H1 (cell line): ENCODE data around the gene MRPS34. TPM values are rescaled to one million over a fixed set of nuclear protein-coding genes. Genes with fewer than 3 reads are reported as not detected.

Source experiments
- CBX8 ChIP-seq: fragments of 300-800, 300-1000 bp; sonication (generic); IDR thresholded peaks from 2 replicates; pipeline ENCODE4 v1.7.1; 2016; ENCODE audit warnings: low read depth, low read length, borderline replicate concordance
- CEBPB ChIP-seq: IDR thresholded peaks from 2 replicates; pipeline ENCODE4 v1.6.1; 2012; ENCODE audit warnings: low read depth, low read length
- polyA plus RNA-seq, 7 experiments: library from polyadenylated mRNA; depleted of rRNA in 3 of 7; stranded (reverse) in 5 of 7; unstranded in 2 of 7; fragments of >200 nt in 5 of 7; fragments of 200-250 nt in 2 of 7; gene quantifications; 1 replicate in 5 of 7; 2 replicates in 1 of 7; 4 replicates in 1 of 7; pipeline versions ENCODE4 v1.2.1 to v1.2.3, GENCODE V29; 2011 to 2013; ENCODE audit warnings: missing spikeins in 2 of 7, mixed read lengths in 2 of 7
- total RNA-seq: library from RNA; stranded (reverse); fragmentation: NEBNext Ultra II Directional; extraction: Animal tissue kit (Norgen Biotek cat#: 25700); gene quantifications from 2 replicates; pipeline ENCODE4 v1.2.1, GENCODE V29; 2021
- TF ChIP-seq, protein P1 (sequence below): fragments of 300-600 bp; sonication (generic); IDR thresholded peaks from 2 replicates; pipeline ENCODE4 v1.7.1; 2012; ENCODE audit warnings: low read length, moderate library complexity, mild to moderate bottlenecking, inconsistent platforms; ENCODE audit not compliant: insufficient replicate concordance

Gene MRPS34
- total and polyA plus RNA-seq, 2 of the 8 experiments (the other 6 are each of a cell fraction or from before 2014, with no cell fraction given): 168 to 252 TPM

DNA sequence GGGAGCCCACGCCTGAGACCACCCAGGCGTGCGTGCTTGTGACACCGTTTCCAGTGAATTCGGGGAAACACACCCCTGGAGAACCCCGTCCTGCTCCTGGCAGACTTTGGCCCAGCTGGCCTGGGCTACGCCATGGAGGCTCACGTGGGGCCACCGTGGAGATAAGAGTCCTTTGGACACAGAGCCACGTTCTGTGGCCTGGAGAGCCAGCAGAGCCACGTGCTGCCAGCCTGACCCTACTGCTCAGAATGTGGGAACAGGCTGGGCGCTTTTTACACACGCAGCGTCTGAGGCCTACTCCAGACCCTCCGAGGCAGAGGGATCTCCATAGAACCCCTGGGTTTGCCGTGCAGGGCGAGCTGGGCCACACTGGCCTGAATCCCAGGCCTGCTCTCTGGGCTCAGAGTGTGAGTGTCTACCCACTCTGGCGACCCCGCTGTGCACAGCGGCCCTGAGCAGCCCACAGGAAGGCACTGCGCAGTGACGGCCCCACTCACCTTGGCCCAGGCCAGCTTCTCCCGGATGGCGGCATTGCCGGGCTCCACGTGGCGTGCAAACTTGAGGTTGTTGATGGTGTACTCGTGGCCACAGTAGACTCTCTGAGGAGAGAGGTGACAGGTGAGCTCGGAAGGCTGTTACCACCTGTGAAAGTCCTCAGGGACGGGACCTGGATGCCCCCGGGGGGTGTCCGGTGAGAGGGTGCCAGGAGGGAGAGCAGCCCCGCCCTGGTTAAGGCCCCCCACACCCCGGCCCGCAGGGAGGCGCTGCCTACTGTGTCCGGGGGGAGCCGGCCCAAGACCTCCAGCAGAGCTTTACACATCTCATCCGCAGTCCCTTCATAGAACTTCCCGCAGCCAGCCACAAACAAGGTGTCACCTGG lies 43.7 kb upstream of the MRPS34 start (continued):
- TF ChIP-seq, protein P1, sequence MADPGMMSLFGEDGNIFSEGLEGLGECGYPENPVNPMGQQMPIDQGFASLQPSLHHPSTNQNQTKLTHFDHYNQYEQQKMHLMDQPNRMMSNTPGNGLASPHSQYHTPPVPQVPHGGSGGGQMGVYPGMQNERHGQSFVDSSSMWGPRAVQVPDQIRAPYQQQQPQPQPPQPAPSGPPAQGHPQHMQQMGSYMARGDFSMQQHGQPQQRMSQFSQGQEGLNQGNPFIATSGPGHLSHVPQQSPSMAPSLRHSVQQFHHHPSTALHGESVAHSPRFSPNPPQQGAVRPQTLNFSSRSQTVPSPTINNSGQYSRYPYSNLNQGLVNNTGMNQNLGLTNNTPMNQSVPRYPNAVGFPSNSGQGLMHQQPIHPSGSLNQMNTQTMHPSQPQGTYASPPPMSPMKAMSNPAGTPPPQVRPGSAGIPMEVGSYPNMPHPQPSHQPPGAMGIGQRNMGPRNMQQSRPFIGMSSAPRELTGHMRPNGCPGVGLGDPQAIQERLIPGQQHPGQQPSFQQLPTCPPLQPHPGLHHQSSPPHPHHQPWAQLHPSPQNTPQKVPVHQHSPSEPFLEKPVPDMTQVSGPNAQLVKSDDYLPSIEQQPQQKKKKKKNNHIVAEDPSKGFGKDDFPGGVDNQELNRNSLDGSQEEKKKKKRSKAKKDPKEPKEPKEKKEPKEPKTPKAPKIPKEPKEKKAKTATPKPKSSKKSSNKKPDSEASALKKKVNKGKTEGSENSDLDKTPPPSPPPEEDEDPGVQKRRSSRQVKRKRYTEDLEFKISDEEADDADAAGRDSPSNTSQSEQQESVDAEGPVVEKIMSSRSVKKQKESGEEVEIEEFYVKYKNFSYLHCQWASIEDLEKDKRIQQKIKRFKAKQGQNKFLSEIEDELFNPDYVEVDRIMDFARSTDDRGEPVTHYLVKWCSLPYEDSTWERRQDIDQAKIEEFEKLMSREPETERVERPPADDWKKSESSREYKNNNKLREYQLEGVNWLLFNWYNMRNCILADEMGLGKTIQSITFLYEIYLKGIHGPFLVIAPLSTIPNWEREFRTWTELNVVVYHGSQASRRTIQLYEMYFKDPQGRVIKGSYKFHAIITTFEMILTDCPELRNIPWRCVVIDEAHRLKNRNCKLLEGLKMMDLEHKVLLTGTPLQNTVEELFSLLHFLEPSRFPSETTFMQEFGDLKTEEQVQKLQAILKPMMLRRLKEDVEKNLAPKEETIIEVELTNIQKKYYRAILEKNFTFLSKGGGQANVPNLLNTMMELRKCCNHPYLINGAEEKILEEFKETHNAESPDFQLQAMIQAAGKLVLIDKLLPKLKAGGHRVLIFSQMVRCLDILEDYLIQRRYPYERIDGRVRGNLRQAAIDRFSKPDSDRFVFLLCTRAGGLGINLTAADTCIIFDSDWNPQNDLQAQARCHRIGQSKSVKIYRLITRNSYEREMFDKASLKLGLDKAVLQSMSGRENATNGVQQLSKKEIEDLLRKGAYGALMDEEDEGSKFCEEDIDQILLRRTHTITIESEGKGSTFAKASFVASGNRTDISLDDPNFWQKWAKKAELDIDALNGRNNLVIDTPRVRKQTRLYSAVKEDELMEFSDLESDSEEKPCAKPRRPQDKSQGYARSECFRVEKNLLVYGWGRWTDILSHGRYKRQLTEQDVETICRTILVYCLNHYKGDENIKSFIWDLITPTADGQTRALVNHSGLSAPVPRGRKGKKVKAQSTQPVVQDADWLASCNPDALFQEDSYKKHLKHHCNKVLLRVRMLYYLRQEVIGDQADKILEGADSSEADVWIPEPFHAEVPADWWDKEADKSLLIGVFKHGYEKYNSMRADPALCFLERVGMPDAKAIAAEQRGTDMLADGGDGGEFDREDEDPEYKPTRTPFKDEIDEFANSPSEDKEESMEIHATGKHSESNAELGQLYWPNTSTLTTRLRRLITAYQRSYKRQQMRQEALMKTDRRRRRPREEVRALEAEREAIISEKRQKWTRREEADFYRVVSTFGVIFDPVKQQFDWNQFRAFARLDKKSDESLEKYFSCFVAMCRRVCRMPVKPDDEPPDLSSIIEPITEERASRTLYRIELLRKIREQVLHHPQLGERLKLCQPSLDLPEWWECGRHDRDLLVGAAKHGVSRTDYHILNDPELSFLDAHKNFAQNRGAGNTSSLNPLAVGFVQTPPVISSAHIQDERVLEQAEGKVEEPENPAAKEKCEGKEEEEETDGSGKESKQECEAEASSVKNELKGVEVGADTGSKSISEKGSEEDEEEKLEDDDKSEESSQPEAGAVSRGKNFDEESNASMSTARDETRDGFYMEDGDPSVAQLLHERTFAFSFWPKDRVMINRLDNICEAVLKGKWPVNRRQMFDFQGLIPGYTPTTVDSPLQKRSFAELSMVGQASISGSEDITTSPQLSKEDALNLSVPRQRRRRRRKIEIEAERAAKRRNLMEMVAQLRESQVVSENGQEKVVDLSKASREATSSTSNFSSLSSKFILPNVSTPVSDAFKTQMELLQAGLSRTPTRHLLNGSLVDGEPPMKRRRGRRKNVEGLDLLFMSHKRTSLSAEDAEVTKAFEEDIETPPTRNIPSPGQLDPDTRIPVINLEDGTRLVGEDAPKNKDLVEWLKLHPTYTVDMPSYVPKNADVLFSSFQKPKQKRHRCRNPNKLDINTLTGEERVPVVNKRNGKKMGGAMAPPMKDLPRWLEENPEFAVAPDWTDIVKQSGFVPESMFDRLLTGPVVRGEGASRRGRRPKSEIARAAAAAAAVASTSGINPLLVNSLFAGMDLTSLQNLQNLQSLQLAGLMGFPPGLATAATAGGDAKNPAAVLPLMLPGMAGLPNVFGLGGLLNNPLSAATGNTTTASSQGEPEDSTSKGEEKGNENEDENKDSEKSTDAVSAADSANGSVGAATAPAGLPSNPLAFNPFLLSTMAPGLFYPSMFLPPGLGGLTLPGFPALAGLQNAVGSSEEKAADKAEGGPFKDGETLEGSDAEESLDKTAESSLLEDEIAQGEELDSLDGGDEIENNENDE: no peak
- TF ChIP-seq CEBPB: no peak
- TF ChIP-seq CBX8: no peak
